H1 (cell line): ENCODE results near the gene HLA-DMB. TPM values are rescaled to one million over a fixed set of nuclear protein-coding genes. Genes with fewer than 3 reads are reported as not detected.

ENCODE experiments used
- CTCF ChIA-PET: fragments of 300-600 bp; sonication (Branson Sonifier 250); formaldehyde crosslinking; loops from one replicate; lab custom pipeline; 2021; ENCODE audit not compliant: partially characterized antibody; lab: Charles Lee
- POLR2A ChIA-PET: fragments of 300-600 bp; sonication (Branson Sonifier 250); formaldehyde crosslinking; loops from one replicate; lab custom pipeline; 2021; ENCODE audit warnings: inconsistent platforms; ENCODE audit not compliant: partially characterized antibody; lab: Charles Lee
- DNase-seq, 2 experiments: peaks; one replicate each; pipeline versions ENCODE4 v3.0.0 to v3.0.0-alpha.2; 2010 to 2022; ENCODE audit warnings: low spot score in 2 of 2, low read depth in 1 of 2, mixed read lengths in 1 of 2
- FAIRE-seq: peaks from 2 replicates; lab custom pipeline; 2011; peaks lifted over from hg19 to GRCh38; lab: Jason Lieb, UNC
- H2AFZ ChIP-seq: 2 replicates; pipeline ENCODE4 v1.8.1; 2012; ENCODE audit warnings: low read length, inconsistent platforms
- H2AK5ac ChIP-seq: 2 replicates; pipeline ENCODE4 v1.6.1; 2013; ENCODE audit warnings: low read depth, low read length
- H2BK120ac ChIP-seq: replicated peaks from 2 replicates; pipeline ENCODE3; 2013; ENCODE audit warnings: low read depth, low read length, inconsistent platforms
- H2BK12ac ChIP-seq: 2 replicates; pipeline ENCODE4 v1.6.1; 2013; ENCODE audit warnings: low read depth, low read length
- H2BK15ac ChIP-seq: 2 replicates; pipeline ENCODE4 v1.6.1; 2013; ENCODE audit warnings: low read length
- H2BK20ac ChIP-seq: 2 replicates; pipeline ENCODE4 v1.6.1; 2013; ENCODE audit warnings: low read length
- H2BK5ac ChIP-seq: 2 replicates; pipeline ENCODE4 v1.6.1; 2013; ENCODE audit warnings: low read depth, low read length
- H3K14ac ChIP-seq: 2 replicates; pipeline ENCODE4 v1.6.1; 2013; ENCODE audit warnings: inconsistent platforms; ENCODE audit not compliant: insufficient read length
- H3K18ac ChIP-seq: 2 replicates; pipeline ENCODE4 v1.6.1; 2013; ENCODE audit warnings: low read length; ENCODE audit errors: extremely low read depth
- H3K23ac ChIP-seq: 2 replicates; pipeline ENCODE4 v1.6.1; 2013; ENCODE audit warnings: inconsistent platforms; ENCODE audit not compliant: insufficient read length
- H3K23me2 ChIP-seq: 2 replicates; pipeline ENCODE4 v1.6.1; 2013; ENCODE audit warnings: low read depth, low read length
- H3K27ac ChIP-seq: 2 replicates; pipeline ENCODE4 v1.6.1; 2011; ENCODE audit warnings: low read depth, low read length, inconsistent platforms
- H3K27me3 ChIP-seq, 4 experiments: replicated peaks in 1 of 4; 1 replicate in 1 of 4; 2 replicates in 3 of 4; pipeline versions ENCODE4 v1.6.1 to v1.8.1; 2011 to 2013; ENCODE audit warnings: low read length in 3 of 4, mild to moderate bottlenecking in 3 of 4, inconsistent platforms in 2 of 4, mixed read lengths in 2 of 4, moderate library complexity in 1 of 4; ENCODE audit not compliant: control insufficient read depth in 3 of 4, insufficient read depth in 3 of 4; ENCODE audit errors: extremely low read depth in 1 of 4
- H3K36me3 ChIP-seq, 4 experiments: 2 replicates each; pipeline versions ENCODE4 v1.6.1 to v1.8.1; 2011 to 2013; ENCODE audit warnings: mild to moderate bottlenecking in 4 of 4, low read length in 3 of 4, moderate library complexity in 2 of 4, control low read depth in 1 of 4, inconsistent platforms in 1 of 4; ENCODE audit not compliant: insufficient read depth in 4 of 4, control insufficient read depth in 2 of 4
- H3K4ac ChIP-seq: replicated peaks from 2 replicates; pipeline ENCODE3; 2013; ENCODE audit warnings: low read length, low read depth, mixed read lengths, inconsistent platforms; ENCODE audit not compliant: insufficient read length
- H3K4me1 ChIP-seq, 4 experiments: replicated peaks in 1 of 4; 1 replicate in 1 of 4; 2 replicates in 3 of 4; pipeline versions ENCODE4 v1.6.1 to v1.8.1; 2011 to 2013; ENCODE audit warnings: low read length in 3 of 4, inconsistent platforms in 2 of 4, mixed read lengths in 1 of 4; ENCODE audit not compliant: insufficient read depth in 4 of 4, control insufficient read depth in 3 of 4
- H3K4me2 ChIP-seq, 2 experiments: 2 replicates each; pipeline versions ENCODE4 v1.6.1 to v1.8.1; 2011 to 2013; ENCODE audit warnings: low read depth in 2 of 2, low read length in 2 of 2, control low read depth in 1 of 2, inconsistent platforms in 1 of 2, mild to moderate bottlenecking in 1 of 2; ENCODE audit not compliant: insufficient read depth in 1 of 2
- H3K4me3 ChIP-seq, 4 experiments: fragments of 200-600, 300-600 bp in 1 of 4; sonication (generic), shearing (Covaris generic), sonication (Bioruptor Twin) in 1 of 4; 2 replicates each; pipeline versions ENCODE4 v1.5.1 to v1.8.1; 2011 to 2016; ENCODE audit warnings: low read length in 4 of 4, low read depth in 3 of 4, control low read depth in 2 of 4, inconsistent platforms in 2 of 4, mild to moderate bottlenecking in 2 of 4, mixed read lengths in 1 of 4, moderate library complexity in 1 of 4; ENCODE audit not compliant: insufficient read depth in 2 of 4; ENCODE audit errors: extremely low read depth in 1 of 4
- H3K56ac ChIP-seq: replicated peaks from 2 replicates; pipeline ENCODE3; 2013; ENCODE audit warnings: low read depth, mild to moderate bottlenecking, mixed read lengths, low read length, inconsistent platforms; ENCODE audit not compliant: insufficient read length
- H3K79me1 ChIP-seq: 2 replicates; pipeline ENCODE4 v1.6.1; 2013; ENCODE audit warnings: low read depth, low read length, control low read depth
- H3K79me2 ChIP-seq, 2 experiments: 2 replicates each; pipeline versions ENCODE4 v1.6.1 to v1.8.1; 2012 to 2013; ENCODE audit warnings: low read length in 2 of 2, mild to moderate bottlenecking in 2 of 2, inconsistent platforms in 1 of 2; ENCODE audit not compliant: insufficient read depth in 2 of 2, control insufficient read depth in 1 of 2
- H3K9ac ChIP-seq, 4 experiments: replicated peaks in 1 of 4; 1 replicate in 1 of 4; 2 replicates in 3 of 4; pipeline versions ENCODE4 v1.6.1 to v1.8.1; 2011 to 2013; ENCODE audit warnings: low read depth in 3 of 4, low read length in 3 of 4, control low read depth in 2 of 4, mild to moderate bottlenecking in 2 of 4, moderate library complexity in 2 of 4, inconsistent platforms in 1 of 4; ENCODE audit errors: extremely low read depth in 1 of 4
- H3K9me3 ChIP-seq, 2 experiments: 2 replicates each; pipeline versions ENCODE4 v1.6.1 to v1.8.1; 2012 to 2013; ENCODE audit warnings: mild to moderate bottlenecking in 2 of 2, moderate library complexity in 2 of 2, control low read depth in 1 of 2, inconsistent platforms in 1 of 2, low read depth in 1 of 2, low read length in 1 of 2, mixed read lengths in 1 of 2; ENCODE audit not compliant: insufficient read depth in 2 of 2
- H4K20me1 ChIP-seq, 2 experiments: replicated peaks in 1 of 2; 2 replicates each; pipeline versions ENCODE3 to v1.8.1; 2011 to 2013; ENCODE audit warnings: inconsistent platforms in 2 of 2, low read length in 2 of 2, mild to moderate bottlenecking in 1 of 2; ENCODE audit not compliant: insufficient read depth in 2 of 2, control insufficient read depth in 1 of 2
- H4K5ac ChIP-seq: 2 replicates; pipeline ENCODE4 v1.6.1; 2013; ENCODE audit warnings: low read length, low read depth, mixed read lengths, inconsistent platforms; ENCODE audit not compliant: insufficient read length
- H4K8ac ChIP-seq: 2 replicates; pipeline ENCODE4 v1.8.0; 2013; ENCODE audit warnings: mild to moderate bottlenecking, moderate library complexity, low read length, inconsistent platforms; ENCODE audit not compliant: insufficient read depth; ENCODE audit errors: extremely low read depth
- H4K91ac ChIP-seq: replicated peaks from 2 replicates; pipeline ENCODE3; 2013; ENCODE audit warnings: low read length, mixed read lengths, inconsistent platforms; ENCODE audit not compliant: insufficient read length
- CTBP2 ChIP-seq: IDR thresholded peaks from 2 replicates; pipeline ENCODE4 v1.7.0; 2011; ENCODE audit warnings: borderline replicate concordance, mild to moderate bottlenecking, moderate library complexity, mixed read lengths, low read length; ENCODE audit not compliant: insufficient read depth, insufficient read length
- KDM4A ChIP-seq: IDR thresholded peaks from one replicate; pipeline ENCODE4 v1.7.1; 2012; ENCODE audit warnings: low read depth, mild to moderate bottlenecking, moderate library complexity, low read length, inconsistent platforms; ENCODE audit not compliant: severe bottlenecking
- POLR2AphosphoS5 ChIP-seq: IDR thresholded peaks from 2 replicates; pipeline ENCODE4 v1.6.1; 2011; ENCODE audit warnings: low read depth, low read length
- SIN3A ChIP-seq, 2 experiments: IDR thresholded peaks in 1 of 2; conservative IDR thresholded peaks in 1 of 2; 2 replicates each; pipeline ENCODE4 v1.6.1; 2011 to 2012; ENCODE audit warnings: low read length in 2 of 2, improper control_type of control experiment in 1 of 2, low read depth in 1 of 2, mild to moderate bottlenecking in 1 of 2
- TAF1 ChIP-seq: IDR thresholded peaks from 2 replicates; pipeline ENCODE4 v1.6.1; 2011; ENCODE audit warnings: mild to moderate bottlenecking, low read depth, low read length
- TBP ChIP-seq: IDR thresholded peaks from 2 replicates; pipeline ENCODE4 v1.6.1; 2011; ENCODE audit warnings: low read depth, low read length, improper control_type of control experiment
- WGBS, 2 experiments: shearing (Covaris generic) in 1 of 2; methylation state at CpG; one replicate each; pipeline versions ENCODE4 v1.1.6 to v1.1.7; 2013 to 2015; ENCODE audit warnings: low lambda C conversion rate in 2 of 2, mixed read lengths in 2 of 2, inconsistent platforms in 1 of 2, low coverage in 1 of 2, missing lambda C conversion rate in 1 of 2; ENCODE audit not compliant: insufficient replicate concordance in 2 of 2, insufficient coverage in 1 of 2, insufficient read length in 1 of 2; ENCODE audit errors: extremely low coverage in 1 of 2, missing lambda C conversion rate in 1 of 2; 5-methylcytosine and 5-hydroxymethylcytosine counted together
- polyA plus RNA-seq, 7 experiments: library from polyadenylated mRNA; depleted of rRNA in 3 of 7; stranded (reverse) in 5 of 7; unstranded in 2 of 7; fragments of >200 nt in 5 of 7; fragments of 200-250 nt in 2 of 7; gene quantifications; 1 replicate in 5 of 7; 2 replicates in 1 of 7; 4 replicates in 1 of 7; pipeline versions ENCODE4 v1.2.1 to v1.2.3, GENCODE V29; 2011 to 2013; ENCODE audit warnings: missing spikeins in 2 of 7, mixed read lengths in 2 of 7
- total RNA-seq: library from RNA; stranded (reverse); fragmentation: NEBNext Ultra II Directional; extraction: Animal tissue kit (Norgen Biotek cat#: 25700); gene quantifications from 2 replicates; pipeline ENCODE4 v1.2.1, GENCODE V29; 2021
- TF ChIP-seq, protein P1 (sequence below), 3 experiments: IDR thresholded peaks; 1 replicate in 2 of 3; 2 replicates in 1 of 3; pipeline versions ENCODE4 v1.5.1 to v1.6.1; 2011; ENCODE audit warnings: low read length in 3 of 3, mild to moderate bottlenecking in 3 of 3, inconsistent platforms in 2 of 3, low read depth in 1 of 3, moderate library complexity in 1 of 3; ENCODE audit not compliant: insufficient read depth in 1 of 3; ENCODE audit errors: control extremely low read depth in 1 of 3

The HLA-DMB gene
- total and polyA plus RNA-seq, 2 of the 8 experiments (the other 6 are each of a cell fraction or from before 2014, with no cell fraction given) = 2.7 to 4.7 TPM

DNA sequence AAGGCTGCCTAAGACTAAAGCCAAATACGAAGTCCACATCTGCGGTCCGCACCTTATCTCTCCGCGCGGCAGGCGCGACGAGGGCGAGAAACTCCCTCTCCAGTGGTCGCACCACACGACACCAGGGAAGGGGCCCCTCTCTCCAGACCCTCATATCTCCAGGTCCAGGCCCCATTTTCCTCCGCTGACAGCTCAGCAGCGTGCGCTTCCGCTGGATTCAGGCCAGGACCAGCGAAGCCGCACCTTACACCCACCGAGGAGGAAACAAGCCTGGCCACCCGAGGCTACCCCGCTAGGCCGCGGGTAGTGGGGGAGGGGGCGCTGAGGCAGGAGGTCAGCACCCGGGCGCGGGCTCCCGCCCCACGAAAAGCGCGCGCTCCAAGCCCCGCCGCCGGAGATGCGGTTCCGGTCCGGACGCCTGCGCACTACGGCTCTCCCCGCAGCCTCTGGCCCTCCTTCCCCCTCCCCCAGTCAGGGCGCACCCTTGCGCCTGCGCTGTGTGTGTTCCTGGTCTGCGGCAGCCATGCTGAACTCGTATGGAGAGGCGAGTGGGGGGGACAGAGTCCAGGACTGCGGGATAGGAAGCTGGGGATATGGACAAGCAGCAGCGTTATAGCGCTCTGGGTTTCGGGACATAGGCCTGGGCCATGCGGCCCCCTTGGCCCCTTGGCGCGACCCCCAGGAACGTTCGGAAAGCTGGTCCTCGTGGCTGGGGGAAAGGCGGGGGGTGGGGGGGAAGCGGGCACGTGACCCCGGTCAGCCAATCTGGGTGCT is 27.5 kb upstream of the HLA-DMB start, which contains the start of gene BRD2:
Gene BRD2, plus strand, starts transcription at position 502 of the 774 bp plus-strand sequence. CDS start 4,305 bp downstream, outside the sequence.
- H2BK120ac ChIP-seq = peak within 1 kb of the TSS; percentile 99
- no peaks in the 10 kb centered on the region for H3K27me3 ChIP-seq
- peaks cover 14 to 72% of the 10 kb centered on the region in 2 experiments for H3K79me2 ChIP-seq
- FAIRE-seq (no peak), DNase-seq (peak in 1 of 2 experiments; percentile 94)
- peak within 1 kb of the TSS; percentile 98 for H3K56ac ChIP-seq
- peaks cover 10% of the 10 kb centered on the region for H3K23me2 ChIP-seq
- H4K8ac ChIP-seq = peak within 1 kb of the TSS; percentile 100
- H3K79me1 ChIP-seq = no peaks in the 10 kb centered on the region; the same call in 1 of the 2 replicates
- peaks cover 10 to 11% of the 10 kb centered on the region in 2 experiments for H4K20me1 ChIP-seq
- H2BK12ac ChIP-seq = peak within 1 kb of the TSS; percentile 100
- peak within 1 kb of the TSS; percentile 93 for H3K23ac ChIP-seq
- H2BK15ac ChIP-seq = peak within 1 kb of the TSS; percentile 92; the same call in 1 of the 2 replicates
- H4K91ac ChIP-seq = peak within 1 kb of the TSS; percentile 100
- H3K4me2 ChIP-seq = peak within 1 kb of the TSS; percentile 75 to 76
- no peaks in the 10 kb centered on the region; a peak in 2 of 4 replicates for H3K9me3 ChIP-seq
- whole genome bisulfite sequencing, 2 experiments = 2% methylated on average over 32 of the region's 62 CpGs; no CpG with 5 or more reads in 1 of the 2 experiments
- ChIA-PET CTCF (interaction anchor here (1.0 to 14.6 kb wide), 12 partner anchors 9 to 313 kb away, joined by 3 to 168 read pairs (median 6); partner anchors contain the start of genes HLA-DMA and TAP2), POLR2A (interaction anchor here (0.6 to 33.3 kb wide), 21 partner anchors 2 to 791 kb away, joined by 3 to 1158 read pairs (median 4); partner anchors contain the start of genes B3GALT4, BRD2, HLA-DMA and HLA-DMB)
- H3K4me3 ChIP-seq = peak within 1 kb of the TSS; percentile 90 to 99 (median 98)
- peak within 1 kb of the TSS; percentile 100 for H2AK5ac ChIP-seq
- peaks cover under 1 to 13% (median 7%) of the 10 kb centered on the region in 4 experiments; a peak in 5 of 8 replicates for H3K36me3 ChIP-seq
- H3K9ac ChIP-seq = peak within 1 kb of the TSS; percentile 96 to 100 (median 100)
- peak within 1 kb of the TSS; percentile 99 for H3K27ac ChIP-seq
- no peak within 1 kb of the TSS for H2AFZ ChIP-seq
- H3K18ac ChIP-seq = peak within 1 kb of the TSS; percentile 100
- H2BK5ac ChIP-seq = peak within 1 kb of the TSS; percentile 100
- peak within 1 kb of the TSS; percentile 72; the same call in 1 of the 2 replicates for H2BK20ac ChIP-seq
- H3K4me1 ChIP-seq = peaks cover 0 to 5% (median under 1%) of the 10 kb centered on the region in 4 experiments; a peak in 3 of 7 replicates
- H3K4ac ChIP-seq = peak within 1 kb of the TSS; percentile 100
- peak within 1 kb of the TSS; percentile 99 for H4K5ac ChIP-seq
- H3K14ac ChIP-seq = peak within 1 kb of the TSS; percentile 100
- peak; percentile 28 to 60; a peak in 2 of 4 replicates for TF ChIP-seq SIN3A (conservative IDR thresholded peaks at IDR 0.05 in 1 of 2, IDR thresholded peaks at IDR 0.05 in 1 of 2; ENCODE audit: low read depth in 1 of 2, low read length in 2 of 2)
- TF ChIP-seq TAF1 = peak; percentile 75
- peak; percentile 55; the same call in 1 of the 2 replicates for TF ChIP-seq TBP
- TF ChIP-seq CTBP2 = no peak
- TF ChIP-seq POLR2AphosphoS5 = peak; percentile 85
- TF ChIP-seq KDM4A = peak; percentile 72
- TF ChIP-seq, protein P1, sequence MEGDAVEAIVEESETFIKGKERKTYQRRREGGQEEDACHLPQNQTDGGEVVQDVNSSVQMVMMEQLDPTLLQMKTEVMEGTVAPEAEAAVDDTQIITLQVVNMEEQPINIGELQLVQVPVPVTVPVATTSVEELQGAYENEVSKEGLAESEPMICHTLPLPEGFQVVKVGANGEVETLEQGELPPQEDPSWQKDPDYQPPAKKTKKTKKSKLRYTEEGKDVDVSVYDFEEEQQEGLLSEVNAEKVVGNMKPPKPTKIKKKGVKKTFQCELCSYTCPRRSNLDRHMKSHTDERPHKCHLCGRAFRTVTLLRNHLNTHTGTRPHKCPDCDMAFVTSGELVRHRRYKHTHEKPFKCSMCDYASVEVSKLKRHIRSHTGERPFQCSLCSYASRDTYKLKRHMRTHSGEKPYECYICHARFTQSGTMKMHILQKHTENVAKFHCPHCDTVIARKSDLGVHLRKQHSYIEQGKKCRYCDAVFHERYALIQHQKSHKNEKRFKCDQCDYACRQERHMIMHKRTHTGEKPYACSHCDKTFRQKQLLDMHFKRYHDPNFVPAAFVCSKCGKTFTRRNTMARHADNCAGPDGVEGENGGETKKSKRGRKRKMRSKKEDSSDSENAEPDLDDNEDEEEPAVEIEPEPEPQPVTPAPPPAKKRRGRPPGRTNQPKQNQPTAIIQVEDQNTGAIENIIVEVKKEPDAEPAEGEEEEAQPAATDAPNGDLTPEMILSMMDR (IDR thresholded peaks at IDR 0.05; ENCODE audit: control extremely low read depth in 1 of 3, insufficient read depth in 1 of 3, low read depth in 1 of 3, low read length in 3 of 3) = no peak
